BE2C (cell line): Measurements from ENCODE around the gene PRKX.
"Not testable (repeated sequence)": the region's sequence is repeated elsewhere in the genome, so short reads cannot be mapped to it uniquely, and the experiment has no call there.

Experiments
- DNase-seq: peaks from one replicate; pipeline ENCODE4 v3.0.0-alpha.2; 2020
- H3K27me3 ChIP-seq: fragments of 250-450 bp; sonication (Bioruptor Pico); 2 replicates; pipeline ENCODE4 v1.5.1; 2020; ENCODE audit warnings: mild to moderate bottlenecking
- H3K36me3 ChIP-seq: fragments of 250-450 bp; sonication (Bioruptor Pico); 2 replicates; pipeline ENCODE4 v1.5.1; 2020; ENCODE audit warnings: mild to moderate bottlenecking
- H3K4me1 ChIP-seq: fragments of 250-450 bp; sonication (Bioruptor Pico); 2 replicates; pipeline ENCODE4 v1.5.1; 2020
- H3K4me3 ChIP-seq: 2 replicates; pipeline ENCODE4 v1.5.1; 2011; ENCODE audit warnings: low read depth, low read length
- H3K9me3 ChIP-seq: fragments of 250-450 bp; sonication (Bioruptor Pico); 2 replicates; pipeline ENCODE4 v1.5.1; 2020
- TF ChIP-seq, protein P1 (sequence below): IDR thresholded peaks from 2 replicates; pipeline ENCODE4 v1.5.1; 2012; ENCODE audit warnings: mild to moderate bottlenecking, low read depth, low read length

The PRKX gene

DNA sequence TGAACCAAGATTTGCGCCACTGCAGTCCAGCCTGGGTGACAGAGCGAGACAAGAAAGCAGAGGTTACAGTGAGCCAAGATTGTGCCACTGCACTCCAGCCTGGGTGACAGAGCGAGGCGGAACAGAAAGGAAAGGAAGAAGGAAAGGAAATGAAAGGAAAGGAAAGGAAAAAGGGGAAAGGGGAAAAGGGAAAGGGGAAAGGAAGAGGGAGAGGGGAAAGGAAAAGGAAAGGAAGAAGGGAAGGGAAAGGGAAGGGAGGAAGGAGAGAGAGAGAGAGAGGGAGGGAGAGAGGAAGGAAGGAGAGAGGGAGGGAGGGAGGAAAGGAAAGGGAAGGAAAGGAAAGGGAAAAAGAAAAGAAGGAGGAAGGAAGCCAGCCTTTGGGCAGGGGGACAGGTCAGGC lies 76.6 kb downstream of the PRKX start:
- TF ChIP-seq, protein P1, sequence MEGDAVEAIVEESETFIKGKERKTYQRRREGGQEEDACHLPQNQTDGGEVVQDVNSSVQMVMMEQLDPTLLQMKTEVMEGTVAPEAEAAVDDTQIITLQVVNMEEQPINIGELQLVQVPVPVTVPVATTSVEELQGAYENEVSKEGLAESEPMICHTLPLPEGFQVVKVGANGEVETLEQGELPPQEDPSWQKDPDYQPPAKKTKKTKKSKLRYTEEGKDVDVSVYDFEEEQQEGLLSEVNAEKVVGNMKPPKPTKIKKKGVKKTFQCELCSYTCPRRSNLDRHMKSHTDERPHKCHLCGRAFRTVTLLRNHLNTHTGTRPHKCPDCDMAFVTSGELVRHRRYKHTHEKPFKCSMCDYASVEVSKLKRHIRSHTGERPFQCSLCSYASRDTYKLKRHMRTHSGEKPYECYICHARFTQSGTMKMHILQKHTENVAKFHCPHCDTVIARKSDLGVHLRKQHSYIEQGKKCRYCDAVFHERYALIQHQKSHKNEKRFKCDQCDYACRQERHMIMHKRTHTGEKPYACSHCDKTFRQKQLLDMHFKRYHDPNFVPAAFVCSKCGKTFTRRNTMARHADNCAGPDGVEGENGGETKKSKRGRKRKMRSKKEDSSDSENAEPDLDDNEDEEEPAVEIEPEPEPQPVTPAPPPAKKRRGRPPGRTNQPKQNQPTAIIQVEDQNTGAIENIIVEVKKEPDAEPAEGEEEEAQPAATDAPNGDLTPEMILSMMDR: no peak
- Histone ChIP-seq H3K36me3 (no peaks in the 10 kb centered on the region), H3K9me3 (no peaks in the 10 kb centered on the region), H3K4me1 (no peaks in the 10 kb centered on the region), H3K4me3 (no peak overlapping the region), H3K27me3 (no peaks in the 10 kb centered on the region)
- no peak for DNase-seq

- no peaks in the 10 kb centered on the region for H3K36me3 ChIP-seq
- no peaks in the 10 kb centered on the region for H3K4me1 ChIP-seq
- no peak overlapping the region for H3K4me3 ChIP-seq
- H3K27me3 ChIP-seq: no peaks in the 10 kb centered on the region
- TF ChIP-seq, protein P1: no peak
- no peak for DNase-seq
- H3K9me3 ChIP-seq: no peaks in the 10 kb centered on the region
These were observed 82.3 kb downstream of the PRKX start for GRCh38 chrX:3631196-3631595.

DNA sequence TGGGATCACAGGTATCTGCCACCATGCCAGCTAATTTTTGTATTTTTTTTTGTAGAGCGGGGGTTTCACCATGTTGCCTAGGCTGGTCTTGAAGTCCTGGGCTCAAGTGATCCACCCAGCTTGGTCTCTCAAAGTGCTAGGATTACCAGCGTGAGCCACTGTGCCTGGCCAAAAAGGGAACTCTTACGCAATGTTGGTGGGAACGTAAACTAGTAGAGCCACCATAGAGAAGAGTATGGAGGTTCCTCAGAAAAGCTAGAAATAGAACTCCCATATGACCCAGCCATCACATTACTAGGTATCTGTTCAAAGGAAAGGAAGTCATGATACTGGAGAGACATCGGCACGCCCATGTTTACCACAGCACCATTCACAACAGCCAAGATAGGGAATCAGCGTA lies 85.9 kb downstream of the PRKX start:
- TF ChIP-seq, protein P1: no peak

DNA sequence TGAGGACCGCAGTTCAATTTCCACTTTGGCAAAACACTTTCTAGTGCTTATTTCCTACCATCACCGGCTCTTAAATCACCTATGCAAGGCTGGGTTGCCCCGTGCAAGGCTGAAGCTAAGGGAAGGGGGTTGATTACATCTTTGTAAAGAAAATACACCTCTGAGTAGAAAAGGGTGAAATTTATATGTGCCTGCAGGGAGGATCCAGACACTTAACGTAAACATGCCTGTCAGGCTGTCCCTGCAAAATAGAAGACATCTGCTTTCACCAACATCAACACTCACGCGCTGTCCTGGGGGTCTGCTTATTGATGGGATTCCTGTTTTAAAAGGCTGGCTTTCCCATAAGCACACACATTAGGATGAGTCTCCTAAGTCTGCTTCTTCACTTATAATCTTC lies 92.0 kb downstream of the PRKX start:
- Histone ChIP-seq H3K27me3 (no peaks in the 10 kb centered on the region), H3K4me3 (no peak overlapping the region), H3K9me3 (no peaks in the 10 kb centered on the region), H3K36me3 (no peaks in the 10 kb centered on the region), H3K4me1 (no peaks in the 10 kb centered on the region)
- no peak for DNase-seq
- TF ChIP-seq, protein P1: no peak

More for the DNA sequence above, 85.9 kb downstream of the PRKX start:
- Histone ChIP-seq H3K4me1 (no peaks in the 10 kb centered on the region), H3K4me3 (no peak overlapping the region), H3K27me3 (no peaks in the 10 kb centered on the region), H3K9me3 (no peaks in the 10 kb centered on the region), H3K36me3 (no peaks in the 10 kb centered on the region)
- DNase-seq: no peak

- H3K4me1 ChIP-seq, H3K36me3 ChIP-seq, H3K9me3 ChIP-seq, H3K4me3 ChIP-seq, DNase-seq, H3K27me3 ChIP-seq: not testable (repeated sequence)
These were observed 101.7 kb downstream of the PRKX start for GRCh38 chrX:3611744-3612143.

DNA sequence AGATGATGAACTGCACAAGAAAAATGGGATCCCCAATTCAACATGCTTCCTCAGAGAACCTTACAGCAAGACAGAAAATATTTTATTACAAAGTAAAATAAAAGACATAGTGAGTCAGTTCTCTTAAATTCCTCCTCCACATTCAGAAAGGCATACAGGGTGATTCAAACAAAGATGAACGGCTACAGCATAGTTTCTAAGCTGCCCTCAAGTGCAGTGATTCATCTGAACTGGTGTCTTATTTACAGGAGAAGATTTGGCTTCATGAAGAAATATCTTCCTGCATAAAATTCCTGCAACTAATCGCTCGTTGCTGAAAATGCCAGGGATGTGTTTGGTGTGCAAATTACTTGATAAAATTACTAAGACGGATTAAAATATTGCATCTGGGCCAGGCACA lies 103.6 kb downstream of the PRKX start:
- DNase-seq: no peak
- TF ChIP-seq, protein P1: no peak
- no peaks in the 10 kb centered on the region for H3K27me3 ChIP-seq
- no peaks in the 10 kb centered on the region for H3K9me3 ChIP-seq
- no peaks in the 10 kb centered on the region for H3K36me3 ChIP-seq
- H3K4me1 ChIP-seq: no peaks in the 10 kb centered on the region
- H3K4me3 ChIP-seq: no peak overlapping the region
